ENCODE data around the gene HSFX2.
"Not testable (repeated sequence)": the region's sequence is repeated elsewhere in the genome, so short reads cannot be mapped to it uniquely, and the experiment has no call there.

The HSFX2 gene

GRCh38 chrX:149551245-149551938, 43.7 kb downstream of the HSFX2 start:
- H3K27ac ChIP-seq (ENCODE audit: extremely low read depth, low read depth, low read length); H3K9me3 ChIP-seq (ENCODE audit: control insufficient read depth, insufficient read depth, low read depth, low read length); POLR2A ChIA-PET; H3K4me3 ChIP-seq (ENCODE audit: low read depth, low read length); CTCF ChIA-PET; H3K4me1 ChIP-seq (ENCODE audit: control insufficient read depth, insufficient read depth, low read length); H3K36me3 ChIP-seq (ENCODE audit: control insufficient read depth in 2 of 2, insufficient read depth in 1 of 2, low read length in 2 of 2): not testable (repeated sequence)

- POLR2A ChIA-PET; H3K4me3 ChIP-seq (ENCODE audit: low read depth, low read length); H3K27ac ChIP-seq (ENCODE audit: extremely low read depth, low read depth, low read length); H3K9me3 ChIP-seq (ENCODE audit: control insufficient read depth, insufficient read depth, low read depth, low read length); H3K4me1 ChIP-seq (ENCODE audit: control insufficient read depth, insufficient read depth, low read length); CTCF ChIA-PET: not testable (repeated sequence)
- H3K36me3 ChIP-seq (ENCODE audit: control insufficient read depth in 2 of 2, insufficient read depth in 1 of 2, low read length in 2 of 2): peaks cover 0 to 11% of the 10 kb centered on the region in 2 experiments; a peak in 1 of 3 replicates
These were observed 44.7 kb downstream of the HSFX2 start for GRCh38 chrX:149550454-149550853.

- POLR2A ChIA-PET; CTCF ChIA-PET; H3K4me3 ChIP-seq (ENCODE audit: low read depth, low read length); H3K27ac ChIP-seq (ENCODE audit: extremely low read depth, low read depth, low read length); H3K4me1 ChIP-seq (ENCODE audit: control insufficient read depth, insufficient read depth, low read length); H3K9me3 ChIP-seq (ENCODE audit: control insufficient read depth, insufficient read depth, low read depth, low read length): not testable (repeated sequence)
- peaks cover 0 to 18% of the 10 kb centered on the region in 2 experiments; a peak in 1 of 3 replicates for H3K36me3 ChIP-seq (ENCODE audit: control insufficient read depth in 2 of 2, insufficient read depth in 1 of 2, low read length in 2 of 2)
These were observed 45.4 kb downstream of the HSFX2 start, which contains the start of gene HSFX3 for GRCh38 chrX:149549701-149550100. HSFX3 (minus strand) TSS chrX:149549924; CDS start chrX:149549852, 72 bp downstream.

GRCh38 chrX:149547782-149548181, 47.3 kb downstream of the HSFX2 start:
- POLR2A ChIA-PET; H3K27ac ChIP-seq (ENCODE audit: extremely low read depth, low read depth, low read length); H3K4me1 ChIP-seq (ENCODE audit: control insufficient read depth, insufficient read depth, low read length); CTCF ChIA-PET; H3K4me3 ChIP-seq (ENCODE audit: low read depth, low read length); H3K9me3 ChIP-seq (ENCODE audit: control insufficient read depth, insufficient read depth, low read depth, low read length): not testable (repeated sequence)
- peaks cover 0 to 21% of the 10 kb centered on the region in 2 experiments; a peak in 1 of 3 replicates for H3K36me3 ChIP-seq (ENCODE audit: control insufficient read depth in 2 of 2, insufficient read depth in 1 of 2, low read length in 2 of 2)

DNA sequence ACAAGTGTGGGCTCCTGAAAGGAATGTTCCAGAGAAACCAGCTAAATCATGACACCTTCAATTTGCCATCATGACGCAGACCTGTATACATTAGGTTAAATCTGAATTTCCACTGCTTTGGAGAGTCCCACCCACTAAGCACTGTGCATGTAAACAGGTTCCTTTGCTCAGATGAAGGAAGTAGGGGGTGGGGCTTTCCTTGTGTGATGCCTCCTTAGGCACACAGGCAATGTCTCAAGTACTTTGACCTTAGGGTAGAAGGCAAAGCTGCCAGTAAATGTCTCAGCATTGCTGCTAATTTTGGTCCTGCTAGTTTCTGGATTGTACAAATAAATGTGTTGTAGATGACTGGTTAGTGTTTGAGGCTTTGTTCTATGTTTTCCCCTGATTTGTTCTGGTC, 48.2 kb downstream of the HSFX2 start:
- H3K4me3 ChIP-seq (ENCODE audit: low read depth, low read length); H3K9me3 ChIP-seq (ENCODE audit: control insufficient read depth, insufficient read depth, low read depth, low read length); POLR2A ChIA-PET; CTCF ChIA-PET; H3K4me1 ChIP-seq (ENCODE audit: control insufficient read depth, insufficient read depth, low read length); H3K27ac ChIP-seq (ENCODE audit: extremely low read depth, low read depth, low read length): not testable (repeated sequence)
- peaks cover 0 to 21% of the 10 kb centered on the region in 2 experiments; a peak in 1 of 3 replicates for H3K36me3 ChIP-seq (ENCODE audit: control insufficient read depth in 2 of 2, insufficient read depth in 1 of 2, low read length in 2 of 2)

- H3K27ac ChIP-seq (ENCODE audit: extremely low read depth, low read depth, low read length); H3K4me3 ChIP-seq (ENCODE audit: low read depth, low read length); H3K4me1 ChIP-seq (ENCODE audit: control insufficient read depth, insufficient read depth, low read length); H3K9me3 ChIP-seq (ENCODE audit: control insufficient read depth, insufficient read depth, low read depth, low read length); POLR2A ChIA-PET; CTCF ChIA-PET: not testable (repeated sequence)
- H3K36me3 ChIP-seq (ENCODE audit: control insufficient read depth in 2 of 2, insufficient read depth in 1 of 2, low read length in 2 of 2): peaks cover 0 to 21% of the 10 kb centered on the region in 2 experiments; a peak in 1 of 3 replicates
These were observed 49.3 kb downstream of the HSFX2 start for GRCh38 chrX:149545545-149546543.

Measured in HEK293 (cell line).